SK-N-MC (cell line): ENCODE measurements around the gene ERGIC3.

Experiments used
- DNase-seq: peaks from one replicate; pipeline ENCODE4 v3.0.0-alpha.2; 2011; ENCODE audit warnings: low read depth, low spot score
- H3K27ac ChIP-seq: fragments of 200-600 bp; sonication (generic); 2 replicates; pipeline ENCODE4 v1.5.1; 2016; ENCODE audit warnings: mixed run types
- H3K36me3 ChIP-seq: fragments of 200-600 bp; sonication (generic); 2 replicates; pipeline ENCODE4 v1.6.1; 2017; ENCODE audit warnings: antibody characterized with exemption, low read length, mixed read lengths; ENCODE audit not compliant: insufficient read depth
- H3K4me3 ChIP-seq: fragments of 200-600 bp; sonication (generic); 2 replicates; pipeline ENCODE4 v1.5.1; 2016
- H3K9ac ChIP-seq: fragments of 200-600 bp; sonication (generic); 2 replicates; pipeline ENCODE4 v1.8.0; 2017; ENCODE audit warnings: mixed run types, mixed read lengths; ENCODE audit not compliant: insufficient read length
- H3K9me3 ChIP-seq: fragments of 200-600 bp; sonication (generic); 2 replicates; pipeline ENCODE4 v1.6.1; 2017; ENCODE audit warnings: low read depth, mild to moderate bottlenecking, antibody characterized with exemption, low read length, moderate library complexity, mixed read lengths
- EZH2 ChIP-seq: fragments of 200-600 bp; sonication (generic); IDR thresholded peaks from one replicate; pipeline ENCODE4 v1.6.1; 2017; ENCODE audit warnings: antibody characterized with exemption
- FOXP2 ChIP-seq: optimal IDR thresholded peaks from 2 replicates; pipeline ENCODE3; 2011; ENCODE audit warnings: mild to moderate bottlenecking, moderate library complexity; ENCODE audit not compliant: insufficient read depth; ENCODE audit errors: extremely low read length, control extremely low read depth
- POLR2AphosphoS5 ChIP-seq: IDR thresholded peaks from 2 replicates; pipeline ENCODE4 v1.6.1; 2012; ENCODE audit warnings: mild to moderate bottlenecking, low read depth, low read length, borderline replicate concordance

Gene ERGIC3

DNA sequence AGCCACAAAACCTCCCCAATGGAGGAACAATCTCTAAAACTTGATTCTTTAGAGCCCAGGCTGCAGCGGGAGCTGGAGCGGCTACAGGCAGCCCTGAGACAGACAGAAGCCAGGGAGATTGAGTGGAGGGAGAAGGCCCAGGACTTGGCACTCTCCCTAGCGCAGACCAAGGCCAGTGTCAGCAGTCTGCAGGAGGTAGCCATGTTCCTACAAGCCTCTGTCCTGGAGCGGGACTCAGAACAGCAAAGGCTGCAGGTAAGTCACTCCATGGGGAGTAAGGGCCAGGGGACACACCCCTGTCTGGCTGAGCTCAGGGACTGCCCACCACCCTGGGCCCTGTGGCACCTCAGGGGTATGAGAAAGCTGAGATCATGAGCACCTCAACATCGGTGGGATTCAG, 37.1 kb upstream of the ERGIC3 start:
- no peak for DNase-seq
- Histone ChIP-seq H3K27ac (no peak overlapping the region), H3K4me3 (no peak overlapping the region), H3K9me3 (no peaks in the 10 kb centered on the region), H3K9ac (no peak overlapping the region), H3K36me3 (peaks cover 58% of the 10 kb centered on the region; the same call in 1 of the 2 replicates)
- no peak for TF ChIP-seq FOXP2
- TF ChIP-seq POLR2AphosphoS5, result no peak
- TF ChIP-seq EZH2, result no peak

DNA sequence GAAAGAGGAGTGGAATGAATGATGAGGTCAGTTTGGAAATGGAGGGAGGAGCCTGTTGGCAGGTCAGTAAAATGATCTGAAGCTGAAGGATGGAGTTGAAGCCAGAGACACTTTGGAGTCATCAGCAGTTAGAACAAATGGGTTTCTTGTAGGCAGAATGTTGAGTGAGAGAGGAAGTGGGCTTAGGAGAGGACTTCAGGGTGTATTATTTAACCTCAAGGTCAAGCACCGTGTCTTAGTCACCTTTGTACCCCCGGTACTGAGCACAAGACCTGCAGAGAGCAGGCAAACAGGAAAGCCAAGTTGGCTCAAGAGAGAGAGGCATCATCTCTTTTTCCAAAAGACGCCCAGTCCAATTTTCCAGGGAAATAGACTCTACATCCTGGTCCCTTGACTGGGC, 35.7 kb upstream of the ERGIC3 start:
- H3K27ac ChIP-seq, result no peak overlapping the region
- no peaks in the 10 kb centered on the region for H3K9me3 ChIP-seq
- no peak overlapping the region for H3K9ac ChIP-seq
- peaks cover 54% of the 10 kb centered on the region; the same call in 1 of the 2 replicates for H3K36me3 ChIP-seq
- no peak for TF ChIP-seq FOXP2
- no peak for TF ChIP-seq POLR2AphosphoS5
- no peak for TF ChIP-seq EZH2
- no peak overlapping the region for H3K4me3 ChIP-seq
- no peak for DNase-seq

DNA sequence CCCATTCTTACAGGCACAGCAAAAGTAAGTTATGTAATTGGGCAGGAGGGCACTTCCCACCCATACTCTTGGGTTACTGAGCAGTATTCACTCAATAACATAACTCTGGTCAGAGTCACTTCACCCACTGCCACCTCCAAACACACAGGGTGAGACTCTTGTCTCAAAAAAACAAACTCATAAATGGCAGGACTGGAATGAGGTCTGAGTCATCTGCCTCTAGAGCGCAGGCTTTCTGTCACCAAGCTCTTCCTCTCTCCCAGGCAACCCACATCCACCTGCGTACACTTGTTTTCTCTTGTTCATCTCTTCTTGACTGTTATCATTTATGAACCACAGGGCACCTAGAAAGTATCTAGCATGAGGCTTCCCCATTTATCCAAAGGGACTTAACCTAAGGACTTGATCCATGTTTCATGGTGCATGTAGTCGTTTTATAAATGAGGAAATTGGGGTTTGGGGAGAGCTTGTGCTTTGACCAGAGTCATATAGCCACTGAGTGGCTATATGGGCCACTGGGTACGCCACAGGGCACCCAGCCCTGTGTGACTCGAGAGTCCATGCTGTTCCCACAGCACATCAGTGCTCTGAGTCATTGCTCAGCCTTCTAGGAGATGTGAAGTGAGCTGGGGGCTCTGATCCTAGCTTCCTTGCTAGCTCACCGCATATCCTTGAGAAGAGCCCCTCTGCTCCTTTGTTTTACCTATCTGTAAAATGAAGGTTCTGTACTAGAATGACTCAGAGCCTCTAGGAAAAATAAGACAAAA, 34.8 kb upstream of the ERGIC3 start:
- no peak for TF ChIP-seq FOXP2
- TF ChIP-seq POLR2AphosphoS5, result no peak
- no peak for TF ChIP-seq EZH2

DNA sequence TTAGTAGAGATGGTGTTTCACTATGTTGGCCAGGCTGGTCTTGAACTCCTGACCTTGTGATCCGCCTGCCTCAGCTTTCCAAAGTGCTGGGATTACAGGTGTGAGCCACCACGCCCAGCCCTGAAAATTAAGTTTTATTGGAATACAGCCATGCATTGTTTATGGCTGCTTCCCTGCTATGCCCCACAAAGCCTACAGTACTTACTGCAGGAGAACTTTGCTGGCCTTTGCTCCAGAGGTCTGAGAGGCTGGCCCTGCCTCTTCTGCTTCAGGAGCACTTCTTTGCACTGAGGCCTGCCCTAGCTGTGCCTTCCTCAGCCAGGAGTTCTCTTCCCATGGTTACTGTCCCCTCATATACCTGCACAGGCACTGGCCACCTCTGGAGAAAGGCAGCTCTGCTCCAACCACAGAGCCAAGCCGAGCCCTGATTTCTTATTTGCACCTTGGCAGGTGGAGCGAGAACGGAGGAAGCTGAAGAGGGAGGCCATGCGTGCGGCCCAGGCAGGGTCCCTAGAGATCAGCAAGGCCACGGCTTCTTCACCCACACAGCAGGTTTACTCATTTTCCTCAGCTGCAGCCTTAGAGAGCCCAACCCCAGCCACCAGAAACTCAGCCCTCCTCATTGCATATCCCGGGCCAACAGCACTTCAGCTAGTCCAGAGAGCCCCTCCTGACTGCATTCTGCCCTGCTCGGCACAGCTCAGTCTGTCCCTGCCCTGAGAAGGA, 33.2 kb upstream of the ERGIC3 start:
- Histone ChIP-seq H3K27ac (no peak overlapping the region), H3K36me3 (peaks cover 50% of the 10 kb centered on the region; the same call in 1 of the 2 replicates)

More for the DNA sequence above, 34.8 kb upstream of the ERGIC3 start:
- DNase-seq, result no peak
- Histone ChIP-seq H3K4me3 (no peak overlapping the region), H3K27ac (no peak overlapping the region), H3K36me3 (peaks cover 56% of the 10 kb centered on the region; the same call in 1 of the 2 replicates), H3K9ac (no peak overlapping the region), H3K9me3 (no peaks in the 10 kb centered on the region)

DNA sequence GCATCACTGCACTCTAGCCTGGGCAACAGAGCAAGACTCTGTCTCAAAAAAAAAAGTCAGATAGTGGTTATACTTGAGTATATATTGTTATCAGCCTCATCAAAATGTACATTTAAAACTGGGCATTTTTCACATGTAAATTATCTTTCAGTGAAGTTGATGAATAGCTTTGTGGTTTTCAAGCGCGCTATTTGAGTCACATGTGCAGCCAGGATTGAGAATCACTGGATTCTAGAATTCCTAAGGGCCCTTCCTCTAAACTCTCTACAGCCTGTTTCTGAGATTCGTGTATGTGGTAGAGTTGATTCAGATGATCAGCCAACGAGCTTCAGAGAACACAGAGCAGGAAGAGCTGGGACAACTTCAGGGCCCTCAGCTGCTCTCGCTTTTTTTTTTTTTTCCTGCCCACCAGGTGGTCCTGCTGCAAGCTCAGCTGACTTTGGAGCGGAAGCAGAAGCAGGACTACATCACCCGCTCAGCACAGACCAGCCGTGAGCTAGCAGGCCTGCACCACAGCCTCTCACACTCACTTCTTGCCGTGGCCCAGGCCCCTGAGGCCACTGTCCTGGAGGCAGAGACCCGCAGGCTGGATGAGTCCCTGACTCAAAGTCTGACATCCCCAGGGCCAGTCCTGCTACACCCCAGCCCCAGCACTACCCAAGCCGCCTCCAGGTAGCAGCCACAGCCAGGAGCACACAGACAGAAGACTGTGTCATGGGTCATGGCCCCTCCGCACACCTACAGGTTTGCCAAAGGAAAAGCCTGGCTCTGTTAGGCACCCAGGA, 30.7 kb upstream of the ERGIC3 start:
- peak; percentile 34 for DNase-seq
- Histone ChIP-seq H3K4me3 (no peak overlapping the region), H3K36me3 (peaks cover 45% of the 10 kb centered on the region; the same call in 1 of the 2 replicates), H3K9ac (no peak overlapping the region), H3K27ac (peak overlapping the region; percentile 22), H3K9me3 (no peaks in the 10 kb centered on the region)
- TF ChIP-seq EZH2, result no peak
- TF ChIP-seq FOXP2, result no peak
- TF ChIP-seq POLR2AphosphoS5, result no peak

More for the DNA sequence above, 33.2 kb upstream of the ERGIC3 start:
- DNase-seq, result no peak
- no peaks in the 10 kb centered on the region for H3K9me3 ChIP-seq
- no peak for TF ChIP-seq POLR2AphosphoS5
- TF ChIP-seq EZH2, result no peak
- no peak for TF ChIP-seq FOXP2
- H3K9ac ChIP-seq, result no peak overlapping the region
- H3K4me3 ChIP-seq, result no peak overlapping the region

DNA sequence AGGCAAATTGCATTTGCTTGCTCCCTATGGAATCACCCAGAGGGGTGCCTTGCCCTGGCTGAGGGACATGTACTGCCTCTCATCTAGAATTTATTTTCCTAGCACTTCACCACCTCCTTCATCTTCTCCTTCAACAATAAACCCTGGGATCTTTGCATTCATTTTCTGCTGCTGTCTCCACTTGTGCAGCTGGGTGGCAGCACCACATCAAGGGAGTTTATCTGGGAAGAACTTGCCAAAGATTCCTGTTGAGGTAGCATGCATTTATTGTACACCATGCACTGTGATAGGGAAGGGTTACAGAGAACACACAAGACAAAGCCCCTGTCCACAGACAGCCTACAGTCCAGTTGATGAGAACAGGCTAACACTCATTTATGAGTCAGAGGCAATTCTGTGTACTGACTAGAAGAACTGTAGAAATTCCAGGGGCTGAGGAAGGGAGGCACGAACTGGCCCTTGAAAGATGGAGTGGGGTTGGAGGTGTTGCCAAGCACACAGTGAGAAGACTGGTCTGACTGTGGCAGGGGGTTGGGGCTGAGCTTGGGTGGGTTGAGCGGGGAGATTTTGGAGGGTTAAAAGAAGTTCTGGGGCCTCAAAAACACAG, 30.0 kb upstream of the ERGIC3 start:
- peaks cover 45% of the 10 kb centered on the region; the same call in 1 of the 2 replicates for H3K36me3 ChIP-seq
- no peaks in the 10 kb centered on the region for H3K9me3 ChIP-seq
- TF ChIP-seq EZH2, result no peak
- TF ChIP-seq POLR2AphosphoS5, result no peak
- TF ChIP-seq FOXP2, result no peak
- DNase-seq, result no peak
- peak overlapping the region; percentile 22; the same call in 1 of the 2 replicates for H3K27ac ChIP-seq
- H3K9ac ChIP-seq, result no peak overlapping the region
- no peak overlapping the region for H3K4me3 ChIP-seq

DNA sequence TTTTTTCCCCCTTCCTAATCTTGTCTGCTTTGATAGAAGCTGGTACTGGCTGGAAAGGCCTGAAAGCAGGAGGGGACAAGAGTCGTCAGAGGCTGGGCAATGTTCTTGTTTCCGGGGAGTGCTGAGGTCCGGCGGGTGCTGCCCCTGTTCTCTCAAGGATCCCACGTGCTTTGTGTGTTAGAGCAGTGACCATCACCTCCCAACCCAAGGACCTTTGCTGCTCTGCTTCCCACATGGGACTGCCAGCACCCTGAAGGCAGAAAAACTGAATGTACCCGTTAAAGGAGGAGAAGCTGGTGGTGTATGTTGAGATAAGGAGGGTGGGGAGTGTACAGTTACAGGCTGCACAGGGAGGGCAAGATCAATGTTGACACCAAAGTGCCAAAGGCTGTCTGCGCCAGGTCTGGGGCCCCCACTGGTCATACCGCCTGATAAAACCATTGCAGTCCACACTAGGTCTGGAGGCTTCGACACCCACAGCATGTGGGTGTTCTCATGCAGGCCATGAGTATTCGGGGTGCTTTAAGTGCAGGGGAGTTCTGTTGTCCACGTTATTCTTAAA, 27.4 kb upstream of the ERGIC3 start:
- H3K4me3 ChIP-seq, result no peak overlapping the region

DNA sequence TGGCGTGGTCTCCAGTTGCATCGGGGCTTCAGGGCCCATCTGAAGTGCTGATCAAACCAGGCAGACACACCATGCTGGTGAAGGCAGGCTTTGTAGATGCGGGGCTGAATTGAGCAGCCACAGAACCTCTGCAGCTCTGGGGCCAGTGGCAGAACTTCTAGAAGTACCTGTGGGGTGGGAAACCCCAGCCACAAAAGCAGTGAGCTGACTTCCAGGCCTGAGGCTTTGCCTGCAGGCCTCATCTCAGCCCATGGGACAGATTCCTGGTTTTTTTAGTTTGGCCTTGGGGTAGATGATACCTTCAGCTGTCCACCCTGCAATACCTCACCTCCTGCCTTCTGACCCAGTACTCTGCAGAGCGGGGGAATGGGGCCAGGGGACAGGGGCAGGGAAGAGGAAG, 26.5 kb upstream of the ERGIC3 start:
- Histone ChIP-seq H3K9ac (no peak overlapping the region), H3K36me3 (peaks cover 25% of the 10 kb centered on the region; the same call in 1 of the 2 replicates), H3K27ac (no peak overlapping the region), H3K9me3 (no peaks in the 10 kb centered on the region), H3K4me3 (no peak overlapping the region)
- no peak for TF ChIP-seq POLR2AphosphoS5
- TF ChIP-seq EZH2, result no peak
- TF ChIP-seq FOXP2, result no peak
- DNase-seq, result no peak

More for the DNA sequence above, 27.4 kb upstream of the ERGIC3 start:
- no peak overlapping the region for H3K27ac ChIP-seq
- H3K9me3 ChIP-seq, result no peaks in the 10 kb centered on the region
- H3K36me3 ChIP-seq, result peaks cover 31% of the 10 kb centered on the region; the same call in 1 of the 2 replicates
- no peak overlapping the region for H3K9ac ChIP-seq
- no peak for DNase-seq
- TF ChIP-seq FOXP2 (no peak), EZH2 (no peak), POLR2AphosphoS5 (no peak)
